Tibial nerve (tissue), 4 donors: ENCODE measurements around the gene PDE4DIP.
"Not testable (repeated sequence)": the region's sequence is repeated elsewhere in the genome, so short reads cannot be mapped to it uniquely, and the experiment has no call there.

Experiments
- EP300 ChIP-seq, 2 donors: sonication (generic); formaldehyde crosslinking; IDR thresholded peaks; one replicate each; pipeline ENCODE4 v1.6.1; 2017; ENCODE audit warnings: antibody characterized with exemption in 2 of 2, mild to moderate bottlenecking in 1 of 2
- TF ChIP-seq, protein P1 (sequence below), 5 experiments: fragments of 200-600 bp in 3 of 5; fragments of 450-650 bp in 2 of 5; sonication (generic) in 3 of 5; IDR thresholded peaks; one replicate each; pipeline ENCODE4 v1.5.1; 2016 to 2019; ENCODE audit warnings: antibody characterized with exemption in 5 of 5, mild to moderate bottlenecking in 3 of 5, moderate library complexity in 2 of 5

DNA sequence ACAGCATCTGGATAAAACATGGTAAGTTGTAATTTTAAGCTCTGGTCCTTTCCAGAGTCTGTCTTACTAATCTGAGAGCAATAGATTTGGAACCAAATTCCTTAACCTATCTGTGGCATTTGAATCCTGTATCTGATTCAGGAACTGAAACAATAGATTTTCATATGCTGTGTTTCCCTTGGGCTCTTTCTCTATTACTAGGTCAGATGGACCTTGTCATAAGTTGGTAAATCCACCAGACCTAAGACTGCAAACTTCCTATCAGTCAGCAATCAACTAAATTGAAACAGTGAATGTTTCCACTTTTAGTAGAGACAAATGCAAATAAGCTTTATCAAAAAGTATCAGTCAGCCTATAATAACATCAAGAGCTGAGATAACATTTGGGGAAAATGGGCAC is 85.0 kb downstream of the PDE4DIP start:
- TF ChIP-seq, protein P1, sequence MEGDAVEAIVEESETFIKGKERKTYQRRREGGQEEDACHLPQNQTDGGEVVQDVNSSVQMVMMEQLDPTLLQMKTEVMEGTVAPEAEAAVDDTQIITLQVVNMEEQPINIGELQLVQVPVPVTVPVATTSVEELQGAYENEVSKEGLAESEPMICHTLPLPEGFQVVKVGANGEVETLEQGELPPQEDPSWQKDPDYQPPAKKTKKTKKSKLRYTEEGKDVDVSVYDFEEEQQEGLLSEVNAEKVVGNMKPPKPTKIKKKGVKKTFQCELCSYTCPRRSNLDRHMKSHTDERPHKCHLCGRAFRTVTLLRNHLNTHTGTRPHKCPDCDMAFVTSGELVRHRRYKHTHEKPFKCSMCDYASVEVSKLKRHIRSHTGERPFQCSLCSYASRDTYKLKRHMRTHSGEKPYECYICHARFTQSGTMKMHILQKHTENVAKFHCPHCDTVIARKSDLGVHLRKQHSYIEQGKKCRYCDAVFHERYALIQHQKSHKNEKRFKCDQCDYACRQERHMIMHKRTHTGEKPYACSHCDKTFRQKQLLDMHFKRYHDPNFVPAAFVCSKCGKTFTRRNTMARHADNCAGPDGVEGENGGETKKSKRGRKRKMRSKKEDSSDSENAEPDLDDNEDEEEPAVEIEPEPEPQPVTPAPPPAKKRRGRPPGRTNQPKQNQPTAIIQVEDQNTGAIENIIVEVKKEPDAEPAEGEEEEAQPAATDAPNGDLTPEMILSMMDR (IDR thresholded peaks at IDR 0.05) = not testable (repeated sequence)
- TF ChIP-seq EP300 (IDR thresholded peaks at IDR 0.05) = not testable (repeated sequence)
